Tongue (tissue), 2 donors: ENCODE results near the gene PAOX. TPM values are rescaled to one million over a fixed set of nuclear protein-coding genes. Genes with fewer than 3 reads are reported as not detected.

Experiments used
- DNase-seq: peaks from one replicate; pipeline ENCODE4 v3.0.0-alpha.2; 2015
- total RNA-seq: library from RNA; depleted of rRNA; stranded (reverse); fragments of >200 nt; gene quantifications from one replicate; pipeline ENCODE4 v1.2.3, GENCODE V29; 2014

PAOX gene
- total RNA-seq, 1 donor from 2014 or later, result 8.0 TPM

DNA sequence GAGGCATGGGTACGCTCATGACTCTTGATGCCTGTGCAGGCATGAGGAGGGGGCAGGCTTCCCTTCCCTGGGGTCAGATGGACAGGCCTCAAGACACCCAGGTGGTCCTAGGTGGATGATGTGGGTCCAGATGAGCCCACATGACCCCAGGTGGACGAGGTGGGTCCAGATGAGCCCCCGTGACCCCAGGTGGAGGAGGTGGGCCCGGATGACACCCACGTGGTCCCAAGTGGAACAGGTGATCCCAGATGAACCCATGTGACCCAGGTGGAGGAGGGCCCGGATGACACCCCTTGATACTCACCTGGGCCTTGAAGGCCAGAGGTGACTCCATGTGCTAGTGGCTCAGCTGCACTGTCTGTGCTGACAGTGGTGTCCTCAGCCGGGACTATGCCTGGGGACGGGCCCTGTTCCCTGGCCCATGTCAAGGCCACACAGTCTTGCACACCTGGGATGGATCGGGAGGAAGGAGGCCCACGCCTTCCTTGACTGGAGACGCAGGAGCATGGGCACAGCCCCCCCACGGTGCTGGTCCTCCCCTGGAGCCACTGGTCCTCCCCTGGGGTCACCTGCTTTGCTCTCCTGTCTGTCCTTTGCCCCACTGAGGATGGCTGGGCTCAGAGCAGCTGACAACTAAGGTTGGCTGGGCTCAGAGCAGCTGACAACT, 28.6 kb upstream of the PAOX start:
- no peak for DNase-seq

GRCh38 chr10:133350950-133351329, 28.1 kb upstream of the PAOX start:
- no peak for DNase-seq

GRCh38 chr10:133351408-133352318, 27.4 kb upstream of the PAOX start:
- no peak for DNase-seq

DNA sequence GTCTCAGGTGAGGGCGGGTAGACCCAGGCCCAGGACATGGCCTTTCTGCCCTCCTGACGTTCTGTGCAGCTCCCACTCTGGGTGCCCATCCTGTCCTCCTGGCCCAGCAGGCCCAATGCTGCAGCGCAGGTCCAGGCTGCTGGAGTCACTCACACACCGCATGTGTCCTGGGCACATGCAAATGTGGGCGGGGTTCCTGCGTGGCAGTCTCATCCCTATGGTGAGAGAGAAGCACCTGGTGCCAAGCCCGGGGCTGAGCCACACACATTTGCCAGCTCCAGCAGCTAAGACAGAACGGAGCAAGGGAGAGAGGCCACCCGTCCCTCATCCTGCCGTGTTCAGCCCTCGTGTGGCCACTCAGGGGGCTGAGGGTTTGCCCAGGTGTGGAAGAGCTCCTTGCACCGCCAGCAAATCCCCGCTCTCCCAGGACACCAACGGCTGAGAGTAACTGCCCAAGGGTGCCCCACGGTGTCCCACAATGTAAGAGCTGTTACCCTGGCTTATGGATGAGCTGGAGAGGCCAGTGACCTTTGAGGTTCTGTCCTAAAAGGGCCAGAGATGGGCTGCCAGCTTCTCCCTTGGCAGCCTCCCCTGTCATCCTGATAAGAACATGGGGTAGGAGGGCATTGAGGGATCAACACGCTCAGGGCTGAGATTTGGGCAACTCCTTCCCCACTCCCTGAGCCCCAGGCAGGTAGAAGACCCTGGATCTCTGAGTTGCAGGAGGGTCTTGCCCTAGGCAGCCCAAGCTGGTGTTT, 25.7 kb upstream of the PAOX start:
- DNase-seq, result no peak

GRCh38 chr10:133353988-133354605, 25.0 kb upstream of the PAOX start:
- no peak for DNase-seq

DNA sequence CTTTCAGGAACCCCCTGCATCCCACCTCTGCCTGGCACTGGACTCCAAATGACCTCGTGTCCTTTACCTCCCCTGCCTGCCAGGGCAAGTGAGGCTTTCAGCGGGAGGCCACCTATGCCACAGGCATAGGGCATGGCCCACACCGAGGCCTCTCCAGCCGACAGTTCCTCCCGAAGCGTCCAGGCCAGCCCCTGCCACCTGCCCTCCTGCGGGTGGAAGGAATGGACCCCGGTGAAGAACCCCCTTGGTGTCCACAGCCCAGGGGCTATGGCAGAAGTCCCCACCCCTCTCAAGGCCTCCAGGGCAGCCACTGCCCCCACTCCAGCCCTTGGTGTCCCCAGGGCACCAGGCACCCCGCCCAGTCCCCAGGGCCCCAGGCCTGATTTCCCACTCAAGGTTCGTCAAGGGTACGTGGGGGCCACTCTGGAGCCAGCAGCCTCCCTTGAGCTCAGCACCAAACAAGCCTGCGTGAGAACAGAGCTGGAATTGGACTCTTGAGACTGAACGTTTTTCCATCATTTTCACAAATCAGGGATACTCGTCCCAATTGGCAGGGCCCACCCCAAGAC, 24.3 kb upstream of the PAOX start:
- DNase-seq, result no peak

GRCh38 chr10:133355266-133355665, 23.8 kb upstream of the PAOX start:
- no peak for DNase-seq

DNA sequence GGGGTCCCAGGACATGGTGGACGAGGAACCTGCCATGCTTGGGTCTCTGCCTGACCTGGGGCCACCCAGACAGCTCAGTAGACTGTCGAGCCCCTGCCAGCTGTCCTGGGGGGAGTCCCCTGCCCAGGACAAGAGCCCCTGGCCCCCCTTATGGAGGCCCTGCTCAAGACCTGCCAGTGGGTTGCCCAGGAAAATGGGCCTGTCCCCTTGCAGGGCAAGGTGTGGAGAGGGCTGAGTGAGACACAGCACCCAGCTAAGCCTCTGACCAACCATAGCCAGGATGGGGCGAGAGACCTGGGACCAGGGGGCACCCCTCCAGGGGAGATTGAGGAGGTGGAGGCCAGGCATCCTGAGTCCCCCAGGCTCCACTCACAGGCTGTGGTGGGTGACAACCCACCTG, 23.1 kb upstream of the PAOX start:
- no peak for DNase-seq

DNA sequence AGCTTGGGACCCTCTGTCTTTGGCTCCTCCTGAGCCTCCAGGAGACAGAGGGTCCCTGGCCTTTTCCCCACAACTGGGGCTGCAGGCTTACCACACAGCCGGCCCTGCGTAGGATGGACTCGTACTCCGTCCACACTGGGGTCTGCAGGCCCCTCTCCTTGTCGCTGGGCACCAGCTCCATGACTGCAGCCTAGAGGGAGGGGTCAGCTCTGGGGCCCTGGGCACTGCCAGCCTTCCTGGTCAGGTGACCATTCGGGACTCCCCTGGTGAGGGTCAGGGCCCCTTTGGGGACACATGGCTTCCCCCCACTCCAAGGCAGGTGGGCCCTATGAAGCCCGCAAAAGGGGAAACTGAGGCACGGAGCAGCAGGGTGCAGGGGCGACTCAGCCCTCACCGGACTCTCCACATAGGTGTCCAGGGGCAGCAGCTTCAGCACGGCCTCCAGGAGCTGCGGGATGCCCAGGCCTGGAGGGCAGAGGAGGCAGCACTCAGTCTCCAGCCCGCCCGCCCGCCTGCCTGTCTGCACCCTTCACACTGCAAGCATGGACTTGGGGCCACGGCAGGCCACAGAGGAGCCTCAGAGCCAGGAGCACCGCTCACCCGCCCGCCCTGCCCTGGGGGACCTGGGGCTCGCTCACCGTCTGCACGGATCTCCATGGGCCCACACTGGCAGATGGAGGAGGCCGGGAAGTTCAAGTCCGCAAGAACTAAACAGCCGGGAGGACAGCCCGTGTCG, 22.3 kb upstream of the PAOX start:
- no peak for DNase-seq

- peak; percentile 71 for DNase-seq
Measured at GRCh38 chr10:133357285-133358161, 21.5 kb upstream of the PAOX start, which contains the start of gene FUOM. Gene FUOM, minus strand, starts transcription at chr10:133358019. Its CDS starts 12 bp downstream, at chr10:133358007.

GRCh38 chr10:133358162-133358924, 20.7 kb upstream of the PAOX start:
- DNase-seq, result no peak

DNA sequence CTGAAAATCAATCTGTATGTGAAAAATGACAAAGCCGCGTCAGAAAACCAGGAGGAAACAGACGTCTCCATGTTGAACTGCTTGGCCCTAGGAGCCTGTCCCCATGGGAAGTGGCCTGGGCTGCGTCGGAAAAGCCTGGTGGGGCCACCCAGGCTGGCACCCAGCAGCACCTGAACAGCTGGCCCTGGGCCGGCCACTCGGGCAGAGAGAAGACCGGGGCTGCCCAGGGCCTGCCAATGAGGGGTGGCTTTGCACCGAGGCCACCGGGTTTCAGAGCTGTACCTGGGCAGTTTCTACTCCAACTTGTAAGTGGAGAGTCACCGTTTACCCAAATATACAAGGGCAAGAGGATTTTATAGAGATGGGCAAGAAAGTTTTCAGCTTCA, 20.1 kb upstream of the PAOX start:
- DNase-seq, result no peak

DNA sequence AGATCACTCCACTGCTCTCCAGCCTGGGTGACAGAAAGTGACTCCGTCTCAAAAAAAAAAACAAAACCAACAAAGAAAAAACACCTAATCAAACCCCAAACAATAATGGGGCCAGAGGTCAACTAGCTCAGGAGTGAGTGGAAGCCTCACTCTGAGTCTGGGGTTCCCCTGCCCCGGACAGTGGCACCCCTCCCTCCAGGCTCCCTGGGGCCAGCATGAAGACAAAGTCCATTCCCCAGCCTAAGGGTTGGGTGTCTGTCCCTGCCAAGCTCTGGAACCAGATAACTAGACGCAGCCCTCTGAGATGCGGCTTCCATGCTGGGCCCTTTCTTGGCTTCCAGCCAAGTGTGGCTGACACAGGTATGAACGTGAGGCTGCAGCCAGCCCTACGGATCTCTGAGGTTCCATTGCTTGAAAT, 19.5 kb upstream of the PAOX start:
- DNase-seq, result no peak

DNA sequence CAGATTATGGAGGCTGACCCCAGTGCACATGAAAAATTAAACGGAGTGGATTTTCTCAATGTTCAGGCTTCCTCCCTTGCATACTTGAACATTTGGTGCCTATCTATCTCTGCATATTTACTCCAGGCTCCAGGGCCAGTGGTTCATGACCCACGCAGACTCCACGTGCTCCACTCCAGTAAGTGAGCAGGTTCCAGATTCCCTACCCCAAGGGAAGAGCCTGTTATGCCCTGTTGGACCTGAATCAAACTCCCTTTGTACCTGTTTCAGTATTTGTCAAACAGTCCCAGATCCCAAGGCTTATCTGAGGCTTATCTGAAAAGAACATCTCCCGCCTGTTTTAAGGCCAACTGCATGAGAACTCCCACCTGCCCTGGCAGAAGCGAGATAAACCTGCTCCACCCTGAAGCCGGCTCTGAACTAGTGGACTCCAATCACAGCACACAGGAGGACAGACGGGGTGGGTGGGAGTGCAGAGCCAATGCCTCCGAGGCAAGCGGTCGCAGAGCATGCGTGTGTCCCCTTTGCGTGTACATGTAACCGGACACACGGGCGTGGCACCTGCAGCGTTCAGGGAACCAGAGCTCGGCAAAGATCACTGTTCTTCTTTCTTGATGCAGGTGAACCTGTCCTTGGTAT, 19.0 kb upstream of the PAOX start:
- DNase-seq, result no peak

GRCh38 chr10:133361227-133361626, 17.8 kb upstream of the PAOX start:
- DNase-seq, result no peak

DNA sequence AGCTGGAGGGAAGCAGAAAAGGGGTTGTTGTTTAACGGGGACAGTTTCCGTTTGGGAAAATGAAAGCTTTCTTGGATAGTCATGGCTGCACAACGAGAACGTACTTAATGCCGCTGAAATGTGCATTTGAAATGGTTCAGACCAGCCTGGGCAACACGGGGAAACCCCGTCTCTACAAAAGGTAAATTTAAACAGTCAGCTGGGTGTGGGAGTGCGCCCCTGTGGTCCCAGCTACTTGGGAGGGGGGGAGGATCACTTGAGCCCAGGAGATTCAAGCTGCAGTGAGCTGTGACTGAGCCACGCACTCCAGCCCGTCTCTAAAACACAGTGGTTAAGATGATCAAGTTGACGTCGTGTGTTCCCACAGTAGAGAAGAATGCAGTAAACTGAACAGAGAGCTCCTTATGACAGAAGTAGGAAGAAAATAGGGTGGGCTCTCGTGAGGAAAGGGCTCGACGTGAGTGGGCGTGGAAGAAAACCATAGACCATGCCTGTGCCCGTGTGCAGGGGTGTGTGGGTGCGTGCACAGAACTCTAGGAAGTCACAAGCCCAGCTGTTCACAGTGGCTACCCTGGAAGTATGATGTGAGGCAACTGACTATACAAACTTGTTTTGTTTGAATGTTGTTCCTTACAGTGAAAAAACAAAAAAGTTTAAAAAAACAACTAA, 17.2 kb upstream of the PAOX start:
- no peak for DNase-seq

DNA sequence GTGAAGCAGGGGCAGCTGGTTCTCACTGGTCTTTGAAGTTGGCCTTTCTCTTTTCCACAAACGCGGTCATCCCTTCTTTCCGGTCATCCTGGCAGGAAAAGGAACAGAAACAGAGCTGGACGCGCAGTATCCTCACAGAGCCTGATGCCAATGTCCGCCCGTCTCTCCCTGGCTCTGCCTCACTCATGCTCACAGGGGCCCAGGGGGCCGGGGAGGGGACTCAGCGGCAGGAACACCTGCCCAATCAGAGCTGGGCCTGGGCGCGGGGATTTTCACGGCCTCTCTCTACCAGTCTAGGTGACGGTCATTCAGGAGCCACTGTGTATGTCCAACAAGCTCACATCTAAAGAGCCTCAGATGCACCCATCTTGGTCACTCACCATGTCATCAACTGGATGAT, 16.2 kb upstream of the PAOX start:
- no peak for DNase-seq

DNA sequence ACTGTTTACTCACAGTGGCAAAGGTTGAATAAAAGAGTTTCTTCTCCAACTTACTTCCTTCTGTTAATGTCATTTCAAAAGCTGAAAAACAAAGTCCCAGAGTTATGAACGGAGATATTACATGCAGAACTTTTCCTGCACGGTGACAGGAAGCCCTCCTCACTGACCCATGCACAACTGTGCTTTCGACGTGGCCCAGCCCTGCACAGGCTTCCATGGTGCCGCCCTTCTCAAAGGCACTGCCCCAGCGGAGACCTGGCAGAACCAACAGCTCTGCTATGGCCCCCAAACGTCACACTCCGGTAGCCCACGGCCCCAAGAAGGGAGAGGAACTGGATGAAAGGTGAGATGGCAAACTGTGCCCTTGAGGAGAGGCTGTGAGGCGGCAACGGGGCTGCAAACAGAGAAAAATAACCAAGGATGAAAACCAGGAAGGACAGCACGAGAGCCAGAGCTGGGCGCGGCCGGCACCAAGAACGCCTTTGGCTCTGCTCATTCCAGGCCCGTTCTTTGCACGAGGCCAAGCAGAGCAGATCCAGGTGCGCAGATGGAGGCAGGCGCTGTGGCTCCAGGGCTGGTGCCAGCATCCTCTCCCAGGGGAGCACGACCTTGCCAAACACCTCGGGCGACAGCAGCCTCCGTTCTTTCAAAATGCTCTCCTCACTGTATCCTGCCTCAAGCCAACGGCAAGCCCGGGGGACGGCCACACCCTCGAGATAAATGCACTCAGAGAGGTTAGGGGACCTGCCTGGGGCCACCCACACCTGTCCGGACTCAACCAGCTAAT, 14.2 kb upstream of the PAOX start:
- no peak for DNase-seq
